ENCODE data around the gene PTPN13.

Gene PTPN13

DNA sequence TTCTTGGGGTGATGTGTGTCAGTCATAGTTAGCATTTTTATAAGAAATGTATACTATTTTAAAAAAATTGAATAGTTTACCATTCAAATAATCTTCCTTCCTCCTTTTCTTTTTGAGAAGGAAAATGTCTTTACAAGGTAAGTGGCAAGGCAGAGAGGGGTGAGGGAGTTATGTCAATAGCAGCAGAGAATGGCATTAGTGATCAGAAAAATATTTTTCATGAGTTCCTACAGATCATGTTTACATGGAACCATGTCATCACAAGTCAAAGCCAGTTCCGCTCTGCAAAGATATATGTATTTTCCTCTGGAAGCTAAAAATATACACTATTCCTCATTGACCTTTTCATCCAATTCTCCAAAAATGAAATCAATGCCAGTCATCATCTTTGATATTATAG is 67.3 kb downstream of the PTPN13 start:
- 0 out of 2 replicates have a peak overlapping the region, but pooled peaks have one; percentile 4 for H3K27ac ChIP-seq
- TF ChIP-seq, protein P1, sequence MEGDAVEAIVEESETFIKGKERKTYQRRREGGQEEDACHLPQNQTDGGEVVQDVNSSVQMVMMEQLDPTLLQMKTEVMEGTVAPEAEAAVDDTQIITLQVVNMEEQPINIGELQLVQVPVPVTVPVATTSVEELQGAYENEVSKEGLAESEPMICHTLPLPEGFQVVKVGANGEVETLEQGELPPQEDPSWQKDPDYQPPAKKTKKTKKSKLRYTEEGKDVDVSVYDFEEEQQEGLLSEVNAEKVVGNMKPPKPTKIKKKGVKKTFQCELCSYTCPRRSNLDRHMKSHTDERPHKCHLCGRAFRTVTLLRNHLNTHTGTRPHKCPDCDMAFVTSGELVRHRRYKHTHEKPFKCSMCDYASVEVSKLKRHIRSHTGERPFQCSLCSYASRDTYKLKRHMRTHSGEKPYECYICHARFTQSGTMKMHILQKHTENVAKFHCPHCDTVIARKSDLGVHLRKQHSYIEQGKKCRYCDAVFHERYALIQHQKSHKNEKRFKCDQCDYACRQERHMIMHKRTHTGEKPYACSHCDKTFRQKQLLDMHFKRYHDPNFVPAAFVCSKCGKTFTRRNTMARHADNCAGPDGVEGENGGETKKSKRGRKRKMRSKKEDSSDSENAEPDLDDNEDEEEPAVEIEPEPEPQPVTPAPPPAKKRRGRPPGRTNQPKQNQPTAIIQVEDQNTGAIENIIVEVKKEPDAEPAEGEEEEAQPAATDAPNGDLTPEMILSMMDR (conservative IDR thresholded peaks at IDR 0.05) = no peak

DNA sequence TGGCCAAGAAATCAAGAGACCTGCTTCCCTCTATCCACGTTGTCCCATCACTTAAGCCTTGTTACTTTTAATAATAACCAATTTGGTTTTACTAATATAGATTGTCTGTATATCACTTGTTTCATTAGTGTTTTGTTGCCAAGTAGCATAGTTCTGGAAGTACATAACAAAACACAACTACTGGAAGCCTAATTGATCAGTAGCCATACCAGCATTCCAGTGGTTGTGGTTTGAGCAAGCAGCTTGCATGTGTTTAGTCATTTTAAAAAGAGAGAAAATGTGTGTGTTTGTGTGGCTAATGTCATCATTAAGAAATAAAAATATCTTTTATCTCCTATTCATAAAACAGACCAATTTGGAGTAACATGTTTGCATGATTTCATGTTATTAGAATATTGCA is 70.8 kb downstream of the PTPN13 start:
- TF ChIP-seq, protein P1 (conservative IDR thresholded peaks at IDR 0.05) = no peak
- H3K27ac ChIP-seq = no peak overlapping the region

DNA sequence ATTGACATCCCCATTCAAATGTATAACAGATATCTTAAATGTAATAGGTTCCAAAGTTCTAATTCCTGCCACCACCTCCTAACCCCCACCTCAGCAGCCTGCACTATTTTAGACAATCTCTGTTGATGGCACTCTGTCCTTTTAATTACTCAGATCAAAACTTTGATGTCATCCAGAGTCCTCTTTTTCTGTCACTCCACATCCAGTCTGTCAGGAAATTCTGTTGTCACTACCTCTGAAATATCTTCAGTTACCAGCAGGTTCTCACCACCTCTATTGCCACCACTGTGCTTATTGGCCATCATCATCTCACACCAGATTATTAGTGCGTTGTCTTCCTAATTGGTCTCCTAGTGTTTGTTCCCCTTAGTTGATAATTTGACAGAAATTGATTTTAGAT is 76.2 kb downstream of the PTPN13 start:
- TF ChIP-seq, protein P1 (conservative IDR thresholded peaks at IDR 0.05) = no peak
- H3K27ac ChIP-seq = no peak overlapping the region

DNA sequence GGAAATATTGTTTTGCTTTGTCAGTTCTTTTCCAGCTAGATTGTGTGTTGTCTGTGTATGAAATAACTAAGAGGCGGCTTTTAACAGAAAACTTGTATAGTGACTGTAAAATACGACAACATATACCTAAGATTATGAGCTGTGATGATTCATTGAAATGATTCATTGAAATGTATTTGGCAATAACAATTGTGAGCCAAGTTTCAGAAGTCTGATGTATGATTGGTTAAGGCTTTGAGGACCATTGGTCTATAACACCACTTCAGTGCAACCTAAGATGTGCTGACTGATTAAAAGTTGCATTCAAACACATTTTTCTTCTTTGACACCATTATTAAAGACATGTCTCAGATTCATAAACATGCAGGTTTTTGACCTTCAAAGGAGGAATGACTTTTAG is 76.6 kb downstream of the PTPN13 start:
- TF ChIP-seq, protein P1 (conservative IDR thresholded peaks at IDR 0.05) = no peak
- no peak overlapping the region for H3K27ac ChIP-seq

DNA sequence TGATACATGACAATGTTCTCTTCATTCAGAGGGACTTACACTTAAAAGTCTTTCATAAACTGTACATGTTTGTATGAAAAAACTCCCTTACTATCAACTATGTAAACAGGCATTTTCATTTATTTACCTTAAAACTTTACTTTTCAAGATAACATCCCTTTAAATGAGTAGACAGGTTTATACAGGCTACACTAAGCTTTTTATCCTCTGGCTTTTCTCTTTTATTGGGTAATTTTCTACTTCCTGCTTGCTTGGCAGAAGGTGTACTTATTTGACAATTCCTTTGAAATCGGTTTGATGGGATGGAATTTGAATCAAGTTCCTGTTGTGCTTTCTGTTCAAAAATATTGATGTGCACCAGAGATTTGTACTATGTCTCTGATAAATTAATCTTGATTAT is 81.4 kb downstream of the PTPN13 start:
- TF ChIP-seq, protein P1 (conservative IDR thresholded peaks at IDR 0.05) = no peak
- peak overlapping the region; percentile 61 for H3K27ac ChIP-seq

DNA sequence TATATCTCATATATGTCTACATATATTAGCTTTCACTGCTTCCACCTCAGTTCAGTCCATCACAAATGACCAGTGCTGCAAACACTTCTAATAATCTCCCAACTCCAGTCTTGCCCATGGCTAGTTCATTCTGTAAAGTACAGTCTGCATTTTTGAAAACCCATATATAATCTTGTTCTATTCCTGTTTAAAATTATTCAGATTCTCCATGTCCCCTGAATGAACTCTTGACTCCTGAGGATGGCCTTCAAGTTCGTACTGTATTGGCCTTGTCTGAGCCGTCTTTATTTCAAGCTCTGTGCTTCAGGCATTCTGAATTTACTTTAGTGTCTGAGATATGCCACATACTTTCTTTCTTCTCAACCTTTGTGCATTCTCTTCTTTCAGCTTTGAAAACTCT is 84.7 kb downstream of the PTPN13 start:
- no peak overlapping the region for H3K27ac ChIP-seq
- TF ChIP-seq, protein P1 (conservative IDR thresholded peaks at IDR 0.05) = no peak

DNA sequence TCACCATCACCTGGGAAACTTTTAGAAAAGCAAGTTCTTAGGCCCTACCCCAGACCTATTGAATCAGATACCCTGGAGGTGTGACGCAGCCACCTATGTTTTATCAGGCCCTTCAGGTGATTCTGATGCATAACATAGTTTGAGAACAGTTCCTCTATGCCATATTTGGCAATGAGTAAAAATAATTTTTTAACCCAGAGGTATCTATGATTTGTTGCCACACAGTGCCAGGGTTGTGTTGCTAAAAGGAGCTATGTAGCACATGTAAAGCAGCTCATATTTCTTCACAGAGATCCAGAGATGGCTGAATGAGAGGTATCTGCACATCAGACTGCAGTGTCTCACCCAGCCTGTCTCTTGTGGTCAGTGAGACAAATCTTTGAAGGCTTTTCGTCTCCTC is 85.3 kb downstream of the PTPN13 start:
- TF ChIP-seq, protein P1 (conservative IDR thresholded peaks at IDR 0.05) = no peak

DNA sequence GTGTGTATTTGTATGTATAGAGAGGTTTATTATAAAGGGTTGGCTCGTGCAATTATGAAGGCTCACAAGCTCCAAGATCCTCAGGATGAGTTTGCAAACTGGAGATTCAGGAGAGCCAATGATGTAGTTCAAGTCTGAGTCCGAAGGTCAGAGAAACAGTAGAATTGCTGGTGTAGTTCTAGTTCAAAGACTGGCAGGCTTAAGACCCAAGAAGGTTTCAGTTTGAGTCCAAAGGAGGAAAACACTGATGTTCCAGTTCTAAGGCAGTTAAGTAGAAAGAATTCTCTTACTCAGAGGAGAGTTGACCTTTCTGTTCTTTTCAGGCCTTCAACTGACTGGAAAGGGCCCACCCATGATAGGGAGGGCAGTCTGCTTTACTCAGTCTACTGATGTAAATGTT is 89.1 kb downstream of the PTPN13 start:
- no peak overlapping the region for H3K27ac ChIP-seq
- TF ChIP-seq, protein P1 (conservative IDR thresholded peaks at IDR 0.05) = no peak

More for the DNA sequence above, 85.3 kb downstream of the PTPN13 start:
- no peak overlapping the region for H3K27ac ChIP-seq

Measured in VCaP (cell line).